ENCODE measurements around the gene BLOC1S4. TPM values are rescaled to one million over a fixed set of nuclear protein-coding genes. Genes with fewer than 3 reads are reported as not detected.

The BLOC1S4 gene
- total RNA-seq, 1 donor from 2014 or later = 20.7 TPM

- DNase-seq (ENCODE audit: extremely low read depth, low read depth, low spot score) = no peak
These were observed 26.4 kb upstream of the BLOC1S4 start for GRCh38 chr4:6689506-6689960.

- DNase-seq (ENCODE audit: extremely low read depth, low read depth, low spot score) = no peak
These were observed 23.6 kb upstream of the BLOC1S4 start for GRCh38 chr4:6692379-6692778.

- no peak for DNase-seq (ENCODE audit: extremely low read depth, low read depth, low spot score)
These were observed 23.2 kb upstream of the BLOC1S4 start for GRCh38 chr4:6692806-6693205.

DNA sequence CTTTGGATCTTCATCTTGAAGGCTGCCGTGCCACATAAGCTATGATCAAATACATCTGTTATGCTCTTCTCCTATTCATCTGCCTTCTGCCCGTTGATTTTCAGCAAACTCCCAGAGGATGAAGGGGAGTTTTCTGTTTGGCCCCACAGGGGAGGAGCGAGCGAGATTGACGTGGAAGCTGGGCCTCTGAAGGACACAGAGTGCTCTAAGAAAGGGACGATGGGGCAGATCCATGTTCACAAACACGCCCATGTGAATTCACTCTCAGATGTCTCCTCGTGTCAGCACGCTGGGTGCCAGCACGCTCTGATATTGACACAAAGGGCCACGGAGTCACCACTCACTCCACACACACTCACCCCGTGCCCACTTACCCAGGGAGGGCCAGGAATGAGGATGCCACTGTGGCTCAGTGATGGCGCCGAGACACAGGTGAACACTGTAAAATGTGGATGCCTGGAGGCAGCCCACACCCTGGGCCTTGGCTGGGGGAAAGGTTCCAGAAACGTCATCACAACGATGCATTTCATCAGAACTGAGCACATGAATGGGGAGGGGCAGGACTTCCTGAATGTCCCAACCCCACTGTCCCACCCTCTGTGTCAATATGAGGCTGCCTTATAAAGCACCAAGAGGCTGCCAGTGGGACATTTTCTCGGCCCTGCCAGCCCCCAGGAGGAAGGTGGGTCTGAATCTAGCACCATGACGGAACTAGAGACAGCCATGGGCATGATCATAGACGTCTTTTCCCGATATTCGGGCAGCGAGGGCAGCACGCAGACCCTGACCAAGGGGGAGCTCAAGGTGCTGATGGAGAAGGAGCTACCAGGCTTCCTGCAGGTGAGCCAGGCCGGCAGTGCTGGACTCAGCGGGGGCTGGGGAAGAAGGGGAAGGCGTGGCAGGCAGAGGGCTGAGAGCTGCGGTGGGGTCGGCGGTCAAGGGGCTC lies 22.5 kb upstream of the BLOC1S4 start, which contains the start of gene S100P:
TSS of gene S100P (plus strand) at position 648 of the 946 bp plus-strand sequence. CDS start at position 703, 55 bp downstream.
- no peak for DNase-seq (ENCODE audit: extremely low read depth, low read depth, low spot score)

DNA sequence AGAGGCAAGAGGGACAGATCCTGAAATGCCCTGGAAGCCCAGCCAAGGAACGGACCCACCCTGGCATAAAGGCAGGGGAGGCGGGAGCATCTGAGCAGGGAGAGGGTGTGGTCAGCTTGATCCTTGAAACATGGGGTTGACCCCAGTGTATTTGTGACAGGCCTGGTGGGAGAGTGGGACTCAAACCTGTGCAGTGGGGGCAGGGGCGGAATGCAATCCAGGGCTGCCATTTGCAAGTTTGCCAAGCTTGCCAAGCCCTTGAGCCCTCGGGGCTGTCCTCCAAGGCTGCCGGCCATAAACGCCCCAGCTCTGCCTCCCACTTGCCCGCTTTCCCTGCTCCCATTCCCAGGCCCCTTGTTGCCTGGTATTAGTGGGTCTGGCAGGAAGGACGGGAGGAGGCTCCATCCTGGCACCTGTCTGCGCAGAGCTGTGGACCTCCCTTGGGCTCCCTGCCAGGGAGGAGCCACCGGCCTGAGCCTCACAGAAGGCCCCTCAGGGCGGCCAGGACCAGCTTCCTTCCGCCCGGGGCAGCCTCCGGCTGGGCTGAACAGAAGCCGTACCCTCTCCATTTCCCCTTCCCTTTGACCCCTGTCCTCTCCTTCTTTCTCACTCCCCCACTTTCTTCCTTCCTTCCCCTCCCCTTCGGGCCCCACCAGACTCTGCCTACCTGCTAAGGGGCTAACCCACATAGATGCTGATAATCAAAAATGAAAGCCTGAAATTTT lies 21.6 kb upstream of the BLOC1S4 start:
- DNase-seq (ENCODE audit: extremely low read depth, low read depth, low spot score) = no peak

GRCh38 chr4:6695660-6696610 lies 20.0 kb upstream of the BLOC1S4 start:
- DNase-seq (ENCODE audit: extremely low read depth, low read depth, low spot score) = no peak

DNA sequence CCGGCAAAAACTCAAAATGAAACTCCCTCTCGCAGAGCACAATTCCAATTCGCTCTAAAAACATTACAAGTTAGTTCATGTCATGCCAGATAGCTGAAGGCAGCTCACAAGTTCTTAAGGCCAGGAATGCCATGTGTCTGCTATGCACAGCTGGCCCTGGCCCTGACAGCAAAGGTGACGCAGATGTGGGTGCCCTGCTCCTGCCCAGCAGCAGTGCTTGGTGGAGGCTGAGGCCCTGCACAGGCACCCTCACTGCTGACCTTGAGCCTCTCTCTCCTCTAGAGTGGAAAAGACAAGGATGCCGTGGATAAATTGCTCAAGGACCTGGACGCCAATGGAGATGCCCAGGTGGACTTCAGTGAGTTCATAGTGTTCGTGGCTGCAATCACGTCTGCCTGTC lies 19.4 kb upstream of the BLOC1S4 start:
- no peak for DNase-seq (ENCODE audit: extremely low read depth, low read depth, low spot score)

GRCh38 chr4:6697131-6697530 lies 18.8 kb upstream of the BLOC1S4 start:
- no peak for DNase-seq (ENCODE audit: extremely low read depth, low read depth, low spot score)

GRCh38 chr4:6699388-6699787 lies 16.6 kb upstream of the BLOC1S4 start:
- DNase-seq (ENCODE audit: extremely low read depth, low read depth, low spot score) = no peak

DNA sequence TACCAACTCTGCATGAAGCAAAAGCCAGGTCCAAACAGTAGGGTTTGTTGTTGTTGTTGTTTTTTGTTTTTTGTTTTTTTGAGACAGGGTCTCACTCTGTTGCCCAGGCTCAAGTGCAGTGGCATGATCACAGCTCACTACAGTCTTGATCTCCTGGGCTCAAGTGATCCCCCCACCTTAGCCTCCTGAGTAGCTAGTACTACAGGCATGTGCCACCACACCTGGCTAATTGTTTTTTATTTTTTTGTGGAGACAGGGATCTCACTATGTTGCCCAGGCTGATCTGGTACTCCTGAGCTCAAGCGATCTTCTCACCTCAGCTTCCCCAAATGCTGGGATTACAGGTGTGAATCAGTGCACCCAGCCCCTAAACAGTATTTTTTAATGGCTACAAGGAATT lies 16.1 kb upstream of the BLOC1S4 start:
- DNase-seq (ENCODE audit: extremely low read depth, low read depth, low spot score) = no peak

- DNase-seq (ENCODE audit: extremely low read depth, low read depth, low spot score) = no peak
These were observed 14.6 kb upstream of the BLOC1S4 start for GRCh38 chr4:6701371-6701770.

- no peak for DNase-seq (ENCODE audit: extremely low read depth, low read depth, low spot score)
These were observed 13.2 kb upstream of the BLOC1S4 start for GRCh38 chr4:6702761-6703160.

- DNase-seq (ENCODE audit: extremely low read depth, low read depth, low spot score) = no peak
These were observed 12.2 kb upstream of the BLOC1S4 start for GRCh38 chr4:6703786-6704185.

DNA sequence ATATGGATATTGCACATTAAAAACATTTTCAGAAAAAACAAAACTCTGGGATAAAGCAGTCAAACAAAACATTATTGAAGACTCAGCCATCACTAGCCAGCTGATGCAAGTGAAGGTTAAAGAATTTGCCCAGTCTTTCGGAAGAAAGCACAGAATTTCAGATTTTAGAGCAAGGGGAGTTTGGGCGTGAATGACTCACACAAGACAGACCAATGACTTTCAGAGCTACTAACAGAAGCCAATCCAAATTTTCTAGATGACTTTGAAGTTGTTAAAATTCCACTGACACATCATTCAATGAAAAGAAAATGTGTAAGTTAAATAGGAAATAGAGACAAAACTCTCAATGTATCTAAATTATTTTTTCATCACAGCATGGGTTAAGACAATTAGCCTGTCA lies 10.3 kb upstream of the BLOC1S4 start:
- no peak for DNase-seq (ENCODE audit: extremely low read depth, low read depth, low spot score)

- DNase-seq (ENCODE audit: extremely low read depth, low read depth, low spot score) = no peak
These were observed 9.8 kb upstream of the BLOC1S4 start for GRCh38 chr4:6706173-6706572.

DNA sequence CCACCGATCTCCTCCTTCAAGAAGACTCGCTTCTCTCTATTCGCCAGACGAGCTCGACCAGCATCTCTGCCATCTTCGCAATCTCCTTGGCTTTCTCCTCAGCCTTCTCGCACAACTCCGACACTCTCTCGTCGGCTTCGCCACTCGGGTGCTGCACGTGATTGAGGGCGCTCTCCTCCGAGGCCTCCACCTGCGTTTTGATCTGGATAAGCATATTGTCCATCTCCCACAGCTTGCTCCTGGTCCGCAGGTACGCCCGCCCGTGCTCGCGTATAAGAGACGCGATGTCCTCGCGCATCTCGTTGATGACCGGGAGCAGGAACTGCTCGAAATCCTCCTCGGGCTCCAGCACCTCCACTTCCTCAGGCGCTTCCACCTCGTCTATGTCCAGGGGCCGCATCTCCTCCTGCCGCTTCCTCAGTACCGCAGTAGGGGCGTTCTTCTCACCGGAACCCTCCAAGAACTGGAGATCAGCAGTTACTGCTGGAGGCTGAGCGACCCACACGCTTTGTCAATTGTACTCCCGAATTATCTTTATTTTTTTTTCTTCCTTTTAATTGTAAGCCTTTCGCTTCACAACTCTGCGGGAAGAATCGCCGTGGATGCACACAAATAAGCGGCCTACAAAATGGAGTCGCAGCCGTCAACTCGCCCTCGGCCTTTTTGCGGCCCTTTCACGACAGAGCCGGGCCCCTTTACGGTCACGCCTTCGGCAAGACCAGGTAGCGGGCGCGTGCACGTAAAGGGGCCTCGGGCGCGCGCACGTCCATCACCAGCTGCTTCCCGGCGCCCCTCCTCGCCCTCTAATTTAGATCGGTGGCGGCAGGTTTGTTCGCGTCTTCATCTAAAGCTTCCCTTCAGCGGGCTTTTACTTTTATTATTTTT lies 6.5 kb upstream of the BLOC1S4 start, which contains the start of gene MRFAP1L1:
TSS of gene MRFAP1L1 (minus strand) at position 636 of the 885 bp plus-strand sequence. CDS start at position 400, 236 bp downstream.
- peak; percentile 73 for DNase-seq (ENCODE audit: extremely low read depth, low read depth, low spot score)

GRCh38 chr4:6710282-6710681 lies 5.7 kb upstream of the BLOC1S4 start:
- DNase-seq (ENCODE audit: extremely low read depth, low read depth, low spot score) = no peak

DNA sequence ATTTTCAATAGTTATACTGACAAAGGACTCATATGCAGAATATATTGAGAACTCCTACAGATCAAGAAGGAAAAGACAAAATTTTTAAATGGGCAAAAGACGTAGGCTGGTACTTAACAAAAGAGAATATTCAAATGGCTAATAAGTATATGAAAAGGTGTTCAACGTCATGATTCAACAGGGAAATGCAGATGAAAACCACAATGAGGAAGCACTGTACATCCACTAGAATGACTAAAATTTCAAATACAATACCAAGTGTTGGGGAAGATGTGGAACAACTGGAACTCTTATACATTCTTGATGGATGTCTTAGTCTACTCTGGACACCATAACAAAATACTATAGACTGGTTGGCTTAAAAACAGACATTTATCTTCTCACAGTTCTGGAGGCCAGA lies 5.0 kb upstream of the BLOC1S4 start:
- no peak for DNase-seq (ENCODE audit: extremely low read depth, low read depth, low spot score)

DNA sequence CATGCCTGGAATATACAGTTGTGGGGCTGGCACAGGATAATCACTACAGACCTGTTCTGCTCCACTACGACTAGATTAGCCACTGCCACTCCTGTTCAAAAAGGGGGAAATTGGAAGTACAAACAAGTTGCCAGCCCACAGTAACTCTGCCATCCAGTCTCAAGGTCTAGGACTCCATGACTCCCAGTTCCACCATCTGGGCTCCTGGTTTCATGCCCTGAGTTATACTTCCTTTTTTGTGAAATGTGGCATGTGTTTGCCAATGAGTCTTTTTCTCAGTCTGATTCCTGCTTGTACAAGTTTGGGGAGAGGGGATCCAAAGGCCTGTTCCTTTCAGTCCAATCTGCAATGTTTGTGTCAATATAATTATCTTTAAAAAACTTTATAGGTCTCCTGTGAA lies 1.0 kb upstream of the BLOC1S4 start:
- no peak for DNase-seq (ENCODE audit: extremely low read depth, low read depth, low spot score)

GRCh38 chr4:6715704-6716017 lies 313 bp upstream of the BLOC1S4 start:
- peak; percentile 57 for DNase-seq (ENCODE audit: extremely low read depth, low read depth, low spot score)

Data from glomerular endothelial cell (primary cell).